IMR-90 (cell line): ENCODE data around the gene IL3RA. TPM values are rescaled to one million over a fixed set of nuclear protein-coding genes. Genes with fewer than 3 reads are reported as not detected.

Experiments used
- ATAC-seq: fragments of 200-7000 bp; cut with Tn5 transposase; 2 replicates; pipeline ENCODE4 v1.9.1; 2020; ENCODE audit warnings: low read depth, mild to moderate bottlenecking, moderate library complexity
- BruUV-seq: library from RNA; stranded (reverse); fragments of 400-500 nt; replicated peaks from 2 replicates; lab custom pipeline; 2021; lab: Mats Ljungman, UMichigan
- CTCF ChIA-PET: fragments of 300-600 bp; formaldehyde crosslinking; extraction: SDS; loops from one replicate; lab custom pipeline; 2021; ENCODE audit warnings: antibody characterized with exemption; lab: Yijun Ruan, JAX
- POLR2A ChIA-PET: fragments of 300-600 bp; sonication (Branson Sonifier 250); formaldehyde crosslinking; loops from one replicate; lab custom pipeline; 2022; ENCODE audit warnings: antibody characterized with exemption; ENCODE audit not compliant: unreplicated experiment; lab: Charles Lee
- DNase-seq: peaks from one replicate; pipeline ENCODE4 v3.0.0; 2013
- H2AFZ ChIP-seq: replicated peaks from 2 replicates; pipeline ENCODE3; 2013; ENCODE audit warnings: low read length, mild to moderate bottlenecking; ENCODE audit not compliant: poor library complexity
- H2AK5ac ChIP-seq: 2 replicates; pipeline ENCODE4 v1.6.1; 2013; ENCODE audit warnings: low read depth, low read length, inconsistent platforms
- H2AK9ac ChIP-seq: replicated peaks from 2 replicates; pipeline ENCODE3; 2013; ENCODE audit warnings: mild to moderate bottlenecking, low read depth, low read length, moderate library complexity; ENCODE audit not compliant: poor library complexity
- H2BK120ac ChIP-seq: 2 replicates; pipeline ENCODE4 v1.6.1; 2013; ENCODE audit warnings: low read depth, low read length, inconsistent platforms
- H2BK15ac ChIP-seq: 3 replicates; pipeline ENCODE4 v1.6.1; 2013; ENCODE audit warnings: low read depth, low read length, inconsistent platforms
- H2BK20ac ChIP-seq: 2 replicates; pipeline ENCODE4 v1.6.1; 2013; ENCODE audit warnings: low read depth, mild to moderate bottlenecking, inconsistent platforms, low read length, moderate library complexity
- H2BK5ac ChIP-seq: 2 replicates; pipeline ENCODE4 v1.6.1; 2013; ENCODE audit warnings: mild to moderate bottlenecking, low read depth, low read length, inconsistent platforms; ENCODE audit not compliant: poor library complexity, severe bottlenecking
- H3K14ac ChIP-seq: replicated peaks from 2 replicates; pipeline ENCODE4 v1.6.1; 2013; ENCODE audit warnings: low read depth, low read length, inconsistent platforms
- H3K18ac ChIP-seq: 2 replicates; pipeline ENCODE4 v1.6.1; 2013; ENCODE audit warnings: low read depth, low read length, control low read depth
- H3K23ac ChIP-seq: 2 replicates; pipeline ENCODE4 v1.6.1; 2013; ENCODE audit warnings: low read depth, low read length, inconsistent platforms
- H3K27ac ChIP-seq: 2 replicates; pipeline ENCODE4 v1.5.1; 2013; ENCODE audit warnings: mild to moderate bottlenecking, control low read depth, low read length; ENCODE audit not compliant: insufficient read depth
- H3K27me3 ChIP-seq: 2 replicates; pipeline ENCODE4 v1.6.1; 2013; ENCODE audit warnings: low read length; ENCODE audit not compliant: control insufficient read depth, insufficient read depth
- H3K36me3 ChIP-seq: 2 replicates; pipeline ENCODE4 v1.6.1; 2013; ENCODE audit warnings: low read length, mixed read lengths; ENCODE audit not compliant: control insufficient read depth, insufficient read depth
- H3K4ac ChIP-seq: 2 replicates; pipeline ENCODE4 v1.6.1; 2013; ENCODE audit warnings: low read depth, low read length, inconsistent platforms
- H3K4me1 ChIP-seq: 2 replicates; pipeline ENCODE4 v1.6.1; 2013; ENCODE audit warnings: low read length, mixed read lengths; ENCODE audit not compliant: control insufficient read depth, insufficient read depth
- H3K4me2 ChIP-seq: 2 replicates; pipeline ENCODE4 v1.6.1; 2013; ENCODE audit warnings: low read depth, mild to moderate bottlenecking, control low read depth, low read length, moderate library complexity
- H3K4me3 ChIP-seq: 2 replicates; pipeline ENCODE4 v1.5.1; 2013; ENCODE audit warnings: low read depth, mild to moderate bottlenecking, control low read depth, low read length, moderate library complexity; ENCODE audit not compliant: insufficient read depth
- H3K56ac ChIP-seq: 2 replicates; pipeline ENCODE4 v1.6.1; 2013; ENCODE audit warnings: low read length, inconsistent platforms; ENCODE audit not compliant: insufficient read depth; ENCODE audit errors: extremely low read depth
- H3K79me1 ChIP-seq, 2 experiments: 2 replicates each; pipeline ENCODE4 v1.6.1; 2013; ENCODE audit warnings: low read length in 2 of 2, inconsistent platforms in 1 of 2, low read depth in 1 of 2
- H3K9ac ChIP-seq: 2 replicates; pipeline ENCODE4 v1.6.1; 2013; ENCODE audit warnings: low read depth, low read length, control low read depth
- H3K9me1 ChIP-seq: 2 replicates; pipeline ENCODE4 v1.6.1; 2013; ENCODE audit warnings: low read length, inconsistent platforms; ENCODE audit not compliant: insufficient read depth
- H3K9me3 ChIP-seq: 2 replicates; pipeline ENCODE4 v1.6.1; 2013; ENCODE audit warnings: low read length; ENCODE audit not compliant: control insufficient read depth, insufficient read depth
- H4K20me1 ChIP-seq: 2 replicates; pipeline ENCODE4 v1.6.1; 2013; ENCODE audit warnings: low read length, inconsistent platforms; ENCODE audit not compliant: insufficient read depth
- H4K5ac ChIP-seq: 2 replicates; pipeline ENCODE4 v1.6.1; 2013; ENCODE audit warnings: mild to moderate bottlenecking, low read depth, low read length, control low read depth
- H4K8ac ChIP-seq, 2 experiments: 2 replicates each; pipeline ENCODE4 v1.6.1; 2013; ENCODE audit warnings: low read depth in 2 of 2, low read length in 2 of 2, control low read depth in 1 of 2, inconsistent platforms in 1 of 2
- H4K91ac ChIP-seq: 2 replicates; pipeline ENCODE4 v1.6.1; 2013; ENCODE audit warnings: low read depth, low read length, inconsistent platforms; ENCODE audit not compliant: insufficient read depth
- CEBPB ChIP-seq: IDR thresholded peaks from 2 replicates; pipeline ENCODE4 v1.6.1; 2012; ENCODE audit warnings: low read depth, low read length, improper control_type of control experiment
- CHD1 ChIP-seq: IDR thresholded peaks from 2 replicates; pipeline ENCODE4 v1.6.1; 2012; ENCODE audit warnings: low read depth, low read length, improper control_type of control experiment
- FOS ChIP-seq: fragments of 150-350 bp; IDR thresholded peaks from 2 replicates; pipeline ENCODE4 v1.6.1; 2016; ENCODE audit warnings: low read depth, low read length
- MAFK ChIP-seq: IDR thresholded peaks from 2 replicates; pipeline ENCODE4 v1.6.1; 2012; ENCODE audit warnings: low read depth, low read length, improper control_type of control experiment
- POLR2A ChIP-seq: IDR thresholded peaks from 2 replicates; pipeline ENCODE4 v1.6.1; 2012; ENCODE audit warnings: mild to moderate bottlenecking, low read depth, low read length
- SMC3 ChIP-seq: fragments of 150-350 bp; IDR thresholded peaks from 2 replicates; pipeline ENCODE4 v1.6.1; 2016; ENCODE audit warnings: low read depth, mild to moderate bottlenecking, antibody characterized with exemption, low read length, moderate library complexity
- WGBS, 2 experiments: methylation state at CpG; one replicate each; pipeline versions ENCODE4 v1.1.5 to v1.1.7; 2013; ENCODE audit warnings: missing lambda C conversion rate in 2 of 2; ENCODE audit not compliant: insufficient read length in 1 of 2; ENCODE audit errors: extremely low coverage in 2 of 2; 5-methylcytosine and 5-hydroxymethylcytosine counted together
- dilution Hi-C: fragments of 300-500 bp; cut with HindIII; formaldehyde crosslinking; loops from one replicate; pipeline ENCODE4 v1.14.3; 2018; ENCODE audit warnings: low sequenced_read_pairs; ENCODE audit not compliant: unreplicated experiment
- in situ Hi-C: fragments of 300-500 bp; cut with MboI; formaldehyde crosslinking; loops from 3 replicates; pipeline ENCODE4 v1.14.3; 2019; ENCODE audit warnings: low sequenced_read_pairs, inconsistent platforms, mixed read lengths
- intact Hi-C: fragments of 100-400 bp; cut with micrococcal nuclease; formaldehyde crosslinking; loops from 2 replicates; pipeline ENCODE4 v1.10.0; 2022
- polyA plus RNA-seq, 3 experiments: library from polyadenylated mRNA; depleted of rRNA; stranded (reverse); fragments of >200 nt; gene quantifications; 2 replicates each; pipeline ENCODE4 v1.2.3, GENCODE V29; 2012; ENCODE audit warnings: low replicate concordance in 1 of 3
- total RNA-seq: library from RNA; depleted of rRNA; stranded (reverse); fragments of >200 nt; gene quantifications from 2 replicates; pipeline ENCODE4 v1.2.3, GENCODE V29; 2012
- TF ChIP-seq, protein P1 (sequence below): fragments of 150-350 bp; IDR thresholded peaks from 2 replicates; pipeline ENCODE4 v1.6.1; 2016; ENCODE audit warnings: low read depth, mild to moderate bottlenecking, low read length, moderate library complexity, borderline replicate concordance
- TF ChIP-seq, protein P2 (sequence below): conservative IDR thresholded peaks from 2 replicates; pipeline ENCODE4 v1.5.1; 2012; ENCODE audit warnings: mild to moderate bottlenecking, low read depth, low read length, improper control_type of control experiment

IL3RA gene
- total and polyA plus RNA-seq, 2 of the 4 experiments (the other 2 are of a cell fraction): not detected

DNA sequence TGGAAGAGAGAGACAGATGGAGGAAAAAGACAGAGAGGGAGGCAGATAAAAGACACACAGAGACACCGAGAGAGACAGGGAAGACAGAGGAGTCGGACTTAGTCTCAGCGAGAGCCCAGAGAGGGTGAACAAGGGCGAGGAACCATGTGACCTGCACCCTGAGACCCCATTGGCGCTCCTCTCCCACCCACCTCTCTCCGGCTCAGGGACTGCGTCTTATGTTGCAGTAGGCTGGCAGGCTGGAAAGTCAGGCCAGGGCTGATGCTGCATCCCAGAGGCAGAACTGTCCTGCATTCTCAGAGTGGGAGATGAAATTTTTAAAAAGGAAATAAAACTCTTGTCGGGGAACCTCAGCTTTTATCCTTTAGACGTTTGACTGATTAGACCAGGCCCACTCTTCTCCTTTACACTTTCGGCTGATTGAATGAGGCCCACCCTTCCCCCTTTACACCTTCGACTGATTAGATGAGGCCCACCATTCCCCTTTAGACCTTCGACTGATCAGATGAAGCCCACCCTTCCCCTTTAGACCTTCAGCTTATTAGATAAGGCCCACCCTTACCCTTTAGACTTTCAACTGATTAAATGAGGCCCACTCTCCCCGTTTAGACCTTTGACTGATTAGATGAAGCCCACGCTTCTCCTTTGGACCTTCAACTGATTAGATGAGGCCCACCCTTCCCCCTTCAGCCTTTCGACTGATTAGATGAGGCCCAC is 29.5 kb upstream of the IL3RA start:
- no peak overlapping the region for H4K8ac ChIP-seq
- DNase-seq (no peak), ATAC-seq (no peak)
- ChIA-PET CTCF (no interaction called here), POLR2A (no interaction called here)
- no peak overlapping the region for H2AK5ac ChIP-seq
- no peaks in the 10 kb centered on the region for H3K79me1 ChIP-seq
- H3K9ac ChIP-seq: no peak overlapping the region
- H4K91ac ChIP-seq: no peak overlapping the region
- no peaks in the 10 kb centered on the region for H3K9me1 ChIP-seq
- H4K20me1 ChIP-seq: no peaks in the 10 kb centered on the region
- no peak overlapping the region for H2BK5ac ChIP-seq
- no peaks in the 10 kb centered on the region for H3K4me1 ChIP-seq
- H3K4me3 ChIP-seq: no peak overlapping the region
- H3K9me3 ChIP-seq: peaks cover 14% of the 10 kb centered on the region
- no peak overlapping the region for H4K5ac ChIP-seq
- no peak overlapping the region for H3K4ac ChIP-seq
- no peak overlapping the region for H2AK9ac ChIP-seq
- no TSS peak for BruUV-seq
- H2BK15ac ChIP-seq: no peak overlapping the region
- H3K23ac ChIP-seq: no peak overlapping the region
- no peak overlapping the region for H2BK120ac ChIP-seq
- intact Hi-C loops: no loop called here
- 74% methylated on average over 5 of the region's 15 CpGs; no CpG with 5 or more reads in 1 of the 2 experiments for WGBS, 2 experiments
- no peak overlapping the region for H3K4me2 ChIP-seq
- H3K14ac ChIP-seq: no peak overlapping the region
- no peak overlapping the region for H2AFZ ChIP-seq
- in situ Hi-C loops: no loop called here
- TF ChIP-seq, protein P1, sequence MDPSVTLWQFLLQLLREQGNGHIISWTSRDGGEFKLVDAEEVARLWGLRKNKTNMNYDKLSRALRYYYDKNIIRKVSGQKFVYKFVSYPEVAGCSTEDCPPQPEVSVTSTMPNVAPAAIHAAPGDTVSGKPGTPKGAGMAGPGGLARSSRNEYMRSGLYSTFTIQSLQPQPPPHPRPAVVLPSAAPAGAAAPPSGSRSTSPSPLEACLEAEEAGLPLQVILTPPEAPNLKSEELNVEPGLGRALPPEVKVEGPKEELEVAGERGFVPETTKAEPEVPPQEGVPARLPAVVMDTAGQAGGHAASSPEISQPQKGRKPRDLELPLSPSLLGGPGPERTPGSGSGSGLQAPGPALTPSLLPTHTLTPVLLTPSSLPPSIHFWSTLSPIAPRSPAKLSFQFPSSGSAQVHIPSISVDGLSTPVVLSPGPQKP: no peak
- TF ChIP-seq POLR2A (no peak), MAFK (no peak), SMC3 (no peak), CEBPB (no peak), CHD1 (no peak), FOS (no peak)
- TF ChIP-seq, protein P2, sequence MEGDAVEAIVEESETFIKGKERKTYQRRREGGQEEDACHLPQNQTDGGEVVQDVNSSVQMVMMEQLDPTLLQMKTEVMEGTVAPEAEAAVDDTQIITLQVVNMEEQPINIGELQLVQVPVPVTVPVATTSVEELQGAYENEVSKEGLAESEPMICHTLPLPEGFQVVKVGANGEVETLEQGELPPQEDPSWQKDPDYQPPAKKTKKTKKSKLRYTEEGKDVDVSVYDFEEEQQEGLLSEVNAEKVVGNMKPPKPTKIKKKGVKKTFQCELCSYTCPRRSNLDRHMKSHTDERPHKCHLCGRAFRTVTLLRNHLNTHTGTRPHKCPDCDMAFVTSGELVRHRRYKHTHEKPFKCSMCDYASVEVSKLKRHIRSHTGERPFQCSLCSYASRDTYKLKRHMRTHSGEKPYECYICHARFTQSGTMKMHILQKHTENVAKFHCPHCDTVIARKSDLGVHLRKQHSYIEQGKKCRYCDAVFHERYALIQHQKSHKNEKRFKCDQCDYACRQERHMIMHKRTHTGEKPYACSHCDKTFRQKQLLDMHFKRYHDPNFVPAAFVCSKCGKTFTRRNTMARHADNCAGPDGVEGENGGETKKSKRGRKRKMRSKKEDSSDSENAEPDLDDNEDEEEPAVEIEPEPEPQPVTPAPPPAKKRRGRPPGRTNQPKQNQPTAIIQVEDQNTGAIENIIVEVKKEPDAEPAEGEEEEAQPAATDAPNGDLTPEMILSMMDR: no peak
- H3K27ac ChIP-seq: no peak overlapping the region
- no peak overlapping the region for H3K18ac ChIP-seq
- no peaks in the 10 kb centered on the region for H3K36me3 ChIP-seq
- H3K27me3 ChIP-seq: no peaks in the 10 kb centered on the region
- H3K56ac ChIP-seq: no peak overlapping the region
- no peak overlapping the region for H2BK20ac ChIP-seq
- dilution Hi-C loops: no loop called here
